ENCODE measurements around the gene HIRIP3.
"Not testable (repeated sequence)": the region's sequence is repeated elsewhere in the genome, so short reads cannot be mapped to it uniquely, and the experiment has no call there.

HIRIP3 gene

DNA sequence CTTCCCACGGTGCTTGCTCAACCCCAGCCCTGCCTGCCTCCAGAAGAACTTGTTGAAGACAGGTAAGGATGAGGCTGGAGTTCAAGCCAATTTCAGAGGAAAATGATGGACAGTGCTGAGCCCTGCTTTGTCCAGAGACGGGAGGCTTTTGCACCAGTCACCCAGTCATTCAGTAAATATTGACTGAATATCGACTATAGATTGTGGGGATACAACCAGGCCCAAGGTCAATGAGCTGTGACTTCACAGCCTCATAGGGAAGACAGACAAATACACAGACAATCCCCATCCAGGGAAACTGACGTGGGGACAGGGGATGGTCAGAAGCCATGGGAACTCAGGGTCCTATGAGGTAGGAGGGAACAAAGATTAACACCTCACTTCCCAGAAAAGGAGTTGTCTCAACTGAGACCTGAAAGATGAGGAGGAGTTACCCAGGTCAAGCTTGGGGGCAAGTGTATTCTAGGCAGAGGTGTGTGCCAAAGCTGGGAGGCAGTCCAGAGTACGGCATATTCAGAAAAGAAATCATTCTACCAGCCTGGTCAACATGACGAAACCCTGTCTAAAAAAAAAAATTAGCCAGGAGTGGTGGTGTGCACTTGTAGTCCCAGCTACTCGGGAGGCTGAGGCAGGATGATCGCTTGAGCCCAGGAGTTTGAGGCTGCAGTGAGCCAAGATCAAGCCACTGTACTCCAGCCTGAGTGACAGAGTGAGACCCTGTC, 21.3 kb upstream of the HIRIP3 start:
- DNase-seq = no peak

- DNase-seq = not testable (repeated sequence)
Measured at GRCh38 chr16:30015450-30015849, 20.0 kb upstream of the HIRIP3 start.

GRCh38 chr16:30012598-30012997, 17.2 kb upstream of the HIRIP3 start:
- not testable (repeated sequence) for DNase-seq

GRCh38 chr16:30011714-30012504, 16.5 kb upstream of the HIRIP3 start:
- no peak for DNase-seq

DNA sequence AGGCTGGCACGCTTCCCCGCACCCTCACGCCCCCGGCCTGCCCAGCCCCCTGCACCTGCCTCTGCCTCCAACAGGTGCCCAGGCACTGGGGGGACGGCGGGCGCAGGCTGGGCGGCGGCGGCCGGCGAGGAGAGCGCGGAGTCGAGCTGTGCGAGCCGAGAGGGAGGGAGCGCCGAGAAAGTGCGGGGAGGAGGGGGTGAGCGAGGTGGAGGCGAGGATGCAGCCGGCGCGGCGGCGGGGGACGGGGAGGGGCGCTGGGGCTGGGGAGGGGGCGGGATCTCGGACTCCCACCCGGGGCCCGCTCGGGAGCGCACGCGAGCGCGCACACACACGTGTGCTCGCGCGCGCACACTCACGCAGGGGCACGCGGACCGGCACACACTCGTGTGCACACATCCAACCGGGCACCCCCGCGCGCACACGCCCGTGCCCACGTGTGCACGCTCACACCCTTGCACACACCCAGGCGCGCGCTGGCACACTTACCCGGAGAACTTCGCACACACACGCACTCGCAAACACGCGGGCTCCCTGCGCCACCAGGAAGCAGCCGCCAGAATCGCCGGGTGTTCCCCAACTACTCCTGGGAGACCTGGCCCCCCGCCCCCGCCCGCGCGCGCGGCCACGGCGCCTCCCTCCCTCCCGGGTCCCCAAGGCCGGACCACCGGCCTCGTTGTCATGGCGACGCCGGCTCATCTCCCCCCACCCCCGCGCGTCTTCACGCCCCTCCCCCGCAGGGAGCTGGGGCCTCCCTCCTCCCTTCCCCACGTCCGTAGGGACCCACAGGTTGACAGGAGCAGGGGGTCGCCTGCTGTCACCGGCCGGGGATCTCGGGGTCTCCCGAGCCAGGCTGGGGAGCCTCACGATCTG, 15.7 kb upstream of the HIRIP3 start, which contains the start of gene DOC2A:
Gene DOC2A (minus strand): TSS at position 184 of the 870 bp plus-strand sequence. CDS start 805 bp downstream, outside the sequence.
- DNase-seq = no peak

- no peak for DNase-seq
Measured at GRCh38 chr16:30009990-30010843, 14.8 kb upstream of the HIRIP3 start.

GRCh38 chr16:30009085-30009862, 13.9 kb upstream of the HIRIP3 start:
- DNase-seq = no peak

- no peak for DNase-seq
Measured at GRCh38 chr16:30007378-30007895, 12.0 kb upstream of the HIRIP3 start.

- DNase-seq = no peak
Measured at GRCh38 chr16:30006659-30007377, 11.4 kb upstream of the HIRIP3 start.

- no peak for DNase-seq
Measured at GRCh38 chr16:30006095-30006473, 10.7 kb upstream of the HIRIP3 start.

DNA sequence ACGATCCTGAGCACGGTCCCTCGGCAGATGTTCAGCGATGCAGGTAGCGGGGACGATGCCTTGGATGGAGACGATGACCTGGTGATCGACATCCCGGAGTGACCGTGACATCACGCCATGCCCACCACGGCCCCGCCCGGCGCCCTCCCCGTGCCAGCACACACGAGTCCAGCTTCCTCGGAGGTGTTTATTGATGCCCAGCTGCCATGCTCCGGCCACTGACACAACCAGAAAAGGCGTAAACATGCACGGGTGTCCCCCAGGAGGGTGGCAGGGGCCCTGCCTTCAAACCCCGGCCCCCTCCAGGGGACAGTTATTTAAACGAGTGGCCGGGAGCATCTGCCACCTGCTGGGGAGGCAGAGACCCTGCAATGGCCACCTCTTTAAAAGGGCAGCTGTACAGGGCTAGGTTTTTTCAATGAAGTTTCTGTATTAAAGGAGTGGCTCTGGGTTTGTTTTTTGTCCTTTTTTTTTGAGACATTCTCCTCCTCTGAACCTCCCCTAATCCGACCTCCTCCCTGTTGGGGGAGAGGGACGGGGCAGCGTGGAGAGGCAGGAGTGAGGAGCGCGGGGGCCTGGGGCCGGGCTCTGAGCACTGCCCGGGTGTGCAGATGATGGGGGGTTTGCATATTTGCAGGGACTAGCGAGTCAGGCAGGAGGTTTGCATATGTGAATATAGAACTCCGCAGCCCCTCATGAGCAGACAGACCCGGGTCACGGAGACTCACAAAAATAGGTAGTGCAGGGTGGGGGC, 10.1 kb upstream of the HIRIP3 start:
- DNase-seq = no peak

DNA sequence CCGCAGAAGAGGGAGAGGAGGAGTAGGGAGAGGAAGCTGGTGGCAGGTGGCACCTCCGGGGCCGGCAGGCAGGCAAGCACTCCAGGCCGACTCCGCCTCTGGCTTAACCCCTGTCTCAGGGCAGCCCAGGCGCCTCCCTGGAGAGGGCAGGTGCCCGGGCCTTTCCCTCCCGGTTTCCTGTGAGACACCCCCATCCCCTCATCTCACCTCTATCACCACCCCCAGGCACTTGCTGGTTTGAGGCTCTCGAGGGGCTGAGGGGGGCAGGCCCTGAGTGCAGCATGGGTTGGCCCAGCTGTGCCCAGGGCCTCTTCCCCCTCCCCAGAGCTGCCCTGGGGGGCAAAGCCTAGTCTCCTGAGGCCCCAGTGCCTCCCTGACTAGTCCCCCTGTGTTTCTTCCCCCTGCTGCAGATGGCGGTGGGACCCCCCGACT, 9.4 kb upstream of the HIRIP3 start:
- no peak for DNase-seq

- no peak for DNase-seq
Measured at GRCh38 chr16:30004424-30004776, 9.0 kb upstream of the HIRIP3 start.

- no peak for DNase-seq
Measured at GRCh38 chr16:30003670-30004423, 8.4 kb upstream of the HIRIP3 start.

- DNase-seq = no peak
Measured at GRCh38 chr16:30002614-30003346, 7.4 kb upstream of the HIRIP3 start.

GRCh38 chr16:30000735-30001631, 5.6 kb upstream of the HIRIP3 start:
- DNase-seq = no peak

DNA sequence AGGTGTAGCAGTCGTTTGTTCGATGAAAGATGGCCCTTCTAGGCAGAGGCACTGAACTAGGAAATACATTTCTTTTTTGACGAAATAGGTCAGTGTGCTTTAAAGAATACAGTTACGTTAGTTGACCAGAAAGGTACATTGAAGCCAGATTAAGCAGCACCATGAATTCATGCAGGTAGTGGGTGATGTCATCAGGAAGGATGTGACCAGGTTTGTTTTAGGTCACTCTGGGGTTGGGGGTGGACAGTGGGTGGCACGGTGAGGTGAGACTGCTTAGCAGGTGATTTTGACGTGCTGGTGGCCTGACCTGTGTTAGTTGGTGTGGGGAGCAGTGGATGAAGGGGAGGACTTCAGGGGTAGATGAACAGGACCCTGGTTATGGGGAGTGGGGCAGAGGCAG, 4.2 kb upstream of the HIRIP3 start:
- no peak for DNase-seq
